Fibroblast of the aortic adventitia (primary cell): Measurements from ENCODE around the gene CDCA3. TPM values are rescaled to one million over a fixed set of nuclear protein-coding genes. Genes with fewer than 3 reads are reported as not detected.

Source experiments
- DNase-seq: peaks from one replicate; pipeline ENCODE4 v3.0.0-alpha.2; 2010; ENCODE audit warnings: low read depth
- H3K4me3 ChIP-seq: 2 replicates; pipeline ENCODE4 v1.5.1; 2011; ENCODE audit warnings: low read depth, mild to moderate bottlenecking, control low read depth, low read length, moderate library complexity
- CTCF ChIP-seq: IDR thresholded peaks from 2 replicates; pipeline ENCODE4 v1.5.1; 2011; ENCODE audit warnings: mild to moderate bottlenecking, low read length, control low read depth, inconsistent platforms; ENCODE audit not compliant: insufficient read depth
- total RNA-seq: library from RNA; depleted of rRNA; stranded (reverse); fragments of >200 nt; gene quantifications from 2 replicates; pipeline ENCODE4 v1.2.3, GENCODE V29; 2012; ENCODE audit warnings: low replicate concordance

CDCA3 gene
- total RNA-seq, 1 donor: 23.5 TPM

DNA sequence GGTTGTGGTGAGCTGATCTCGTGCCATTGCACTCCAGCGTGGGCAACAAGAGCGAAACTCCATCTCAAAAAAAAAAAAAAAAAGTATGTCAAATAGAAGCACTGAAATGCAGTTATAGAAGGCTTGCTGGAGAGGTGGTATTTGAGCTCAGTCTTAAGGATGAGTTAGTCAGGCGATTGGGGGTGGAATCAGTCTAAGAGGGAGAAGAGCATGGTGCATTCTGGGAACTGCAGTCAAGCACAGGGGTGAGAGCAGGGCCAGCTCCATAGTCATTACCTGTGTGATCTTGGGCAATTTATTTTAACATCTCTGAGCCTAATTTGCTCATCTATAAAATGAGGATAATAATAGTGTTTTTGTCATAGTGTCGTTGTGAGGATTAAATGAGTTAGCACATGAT lies 16.2 kb downstream of the CDCA3 start:
- H3K4me3 ChIP-seq: no peak overlapping the region
- TF ChIP-seq CTCF: no peak
- no peak for DNase-seq

- DNase-seq: no peak
- no peak for TF ChIP-seq CTCF
- H3K4me3 ChIP-seq: no peak overlapping the region
These were observed 16.8 kb downstream of the CDCA3 start for GRCh38 chr12:6834254-6834653.

DNA sequence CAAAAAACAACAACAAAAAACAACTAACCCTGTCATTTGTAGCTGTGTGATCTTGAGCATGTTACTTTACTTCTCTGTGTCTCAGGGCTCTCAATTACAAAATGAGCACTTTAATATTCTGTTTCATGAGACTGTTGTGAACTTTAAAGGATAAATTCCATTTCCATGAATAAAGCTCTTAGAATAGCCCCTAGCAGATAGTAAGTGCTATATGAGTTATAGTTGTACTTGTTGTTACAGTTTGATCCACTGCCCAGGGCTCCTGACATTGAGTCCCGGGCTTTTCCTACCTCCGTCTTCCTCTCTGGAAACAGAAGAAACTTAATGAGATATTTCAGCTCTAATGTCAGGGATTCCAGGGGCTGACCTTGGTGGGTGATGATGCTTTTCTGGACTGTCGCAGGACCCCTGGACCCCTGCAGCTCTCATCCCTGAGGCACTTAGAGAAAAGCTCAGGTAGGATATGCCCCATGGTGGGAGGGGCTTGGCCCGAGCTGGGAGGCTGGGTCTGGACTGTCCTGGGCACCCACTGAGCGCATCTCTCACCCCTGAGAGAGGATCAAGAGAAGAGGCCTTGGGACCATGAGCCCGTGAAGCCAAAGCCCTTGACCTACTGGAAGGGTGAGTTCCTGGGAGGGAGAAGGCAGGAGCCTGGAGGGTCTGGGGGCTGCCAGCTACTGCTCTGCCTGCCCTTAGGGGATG lies 17.7 kb downstream of the CDCA3 start:
- no peak for DNase-seq
- no peak for TF ChIP-seq CTCF
- no peak overlapping the region for H3K4me3 ChIP-seq

DNA sequence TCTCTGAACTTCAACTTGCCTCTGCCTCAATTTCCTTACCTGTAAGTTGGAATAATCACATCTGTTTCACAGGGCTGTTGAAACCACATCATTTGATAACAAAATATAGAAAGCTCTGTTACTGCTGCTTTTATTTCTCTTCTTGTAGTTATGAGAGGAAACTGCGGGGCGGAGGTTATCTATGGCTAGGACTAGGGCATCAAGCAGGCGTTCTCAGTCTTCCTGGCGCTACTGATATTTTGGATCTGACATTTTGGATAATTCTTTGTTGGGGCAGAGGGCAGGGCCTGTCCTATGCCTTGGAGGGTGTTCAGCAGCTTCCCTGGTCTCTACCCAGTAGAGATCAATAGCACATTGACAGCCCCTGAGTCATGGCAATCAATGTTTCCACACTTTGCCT lies 19.0 kb downstream of the CDCA3 start:
- H3K4me3 ChIP-seq: no peak overlapping the region
- no peak for TF ChIP-seq CTCF
- no peak for DNase-seq

- DNase-seq: no peak
- H3K4me3 ChIP-seq: no peak overlapping the region
- no peak for TF ChIP-seq CTCF
These were observed 19.6 kb downstream of the CDCA3 start for GRCh38 chr12:6831450-6831995.

DNA sequence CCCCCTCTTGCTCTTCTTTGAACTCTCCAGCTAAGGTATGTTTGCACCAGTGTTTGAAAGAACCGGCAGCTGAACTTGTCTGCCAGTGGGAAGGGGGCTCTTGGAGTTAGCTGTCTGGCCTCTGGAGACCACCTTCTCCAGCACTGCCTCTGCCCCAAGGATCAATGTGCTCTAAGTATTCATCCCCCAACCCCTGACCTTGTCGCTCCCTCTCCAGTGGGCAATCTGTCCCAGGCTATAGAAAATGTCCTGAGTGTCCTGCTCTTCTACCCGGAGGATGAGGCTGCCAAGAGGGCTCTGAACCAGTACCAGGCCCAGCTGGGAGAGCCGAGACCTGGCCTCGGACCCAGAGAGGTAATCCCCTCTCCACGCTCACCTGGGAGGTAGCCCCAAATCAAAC lies 20.1 kb downstream of the CDCA3 start:
- TF ChIP-seq CTCF: no peak
- H3K4me3 ChIP-seq: no peak overlapping the region
- DNase-seq: no peak
